NCI-H2196 treated with DMSO at 0.1 percent for 48 hours (cell line): Measurements from ENCODE around the gene CISH.

Source experiments
- DNase-seq: peaks from one replicate; lab custom pipeline; 2025; ENCODE audit not compliant: unreplicated experiment; lab: John Stamatoyannopoulos, UW

CISH gene

DNA sequence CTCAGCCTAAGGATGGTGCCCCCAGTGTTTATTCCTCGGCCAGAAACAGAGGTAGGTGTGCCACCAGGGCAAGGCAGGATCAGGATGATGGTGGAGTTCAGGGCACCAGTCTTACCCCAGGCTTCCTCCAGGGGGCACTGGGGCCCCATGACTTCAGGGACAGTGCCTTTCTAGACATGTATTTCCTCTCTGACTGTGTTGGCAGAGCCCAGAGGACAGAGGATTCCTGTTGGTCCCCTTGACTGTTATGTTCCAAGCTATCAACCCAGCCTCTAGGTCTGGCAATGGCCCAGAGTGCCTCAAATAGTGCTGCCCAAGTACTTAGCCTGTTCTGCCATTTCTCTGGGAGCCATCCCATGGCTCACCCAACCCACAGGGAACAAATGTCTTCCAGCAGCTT lies 39.4 kb downstream of the CISH start:
- peak; percentile 16 for DNase-seq

DNA sequence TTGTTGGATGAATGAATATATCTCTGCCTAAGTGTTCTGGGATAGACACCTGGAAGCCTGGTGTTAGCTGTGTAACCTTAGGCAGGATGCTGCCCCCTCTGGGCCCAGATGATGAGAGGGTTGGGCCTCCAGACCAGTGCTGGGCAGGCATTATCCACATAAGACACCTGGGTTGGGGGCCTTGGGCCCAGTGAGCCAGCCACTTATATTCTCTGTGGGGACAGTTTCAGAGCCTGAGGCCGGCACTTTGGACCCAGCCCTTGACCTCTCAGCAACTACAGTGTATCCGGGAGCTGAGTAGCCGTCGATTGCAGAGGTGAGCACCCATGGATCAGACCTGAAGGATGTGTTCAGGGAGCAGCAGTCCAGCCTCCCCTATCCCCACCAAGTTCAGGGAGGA lies 40.1 kb downstream of the CISH start:
- no peak for DNase-seq

DNA sequence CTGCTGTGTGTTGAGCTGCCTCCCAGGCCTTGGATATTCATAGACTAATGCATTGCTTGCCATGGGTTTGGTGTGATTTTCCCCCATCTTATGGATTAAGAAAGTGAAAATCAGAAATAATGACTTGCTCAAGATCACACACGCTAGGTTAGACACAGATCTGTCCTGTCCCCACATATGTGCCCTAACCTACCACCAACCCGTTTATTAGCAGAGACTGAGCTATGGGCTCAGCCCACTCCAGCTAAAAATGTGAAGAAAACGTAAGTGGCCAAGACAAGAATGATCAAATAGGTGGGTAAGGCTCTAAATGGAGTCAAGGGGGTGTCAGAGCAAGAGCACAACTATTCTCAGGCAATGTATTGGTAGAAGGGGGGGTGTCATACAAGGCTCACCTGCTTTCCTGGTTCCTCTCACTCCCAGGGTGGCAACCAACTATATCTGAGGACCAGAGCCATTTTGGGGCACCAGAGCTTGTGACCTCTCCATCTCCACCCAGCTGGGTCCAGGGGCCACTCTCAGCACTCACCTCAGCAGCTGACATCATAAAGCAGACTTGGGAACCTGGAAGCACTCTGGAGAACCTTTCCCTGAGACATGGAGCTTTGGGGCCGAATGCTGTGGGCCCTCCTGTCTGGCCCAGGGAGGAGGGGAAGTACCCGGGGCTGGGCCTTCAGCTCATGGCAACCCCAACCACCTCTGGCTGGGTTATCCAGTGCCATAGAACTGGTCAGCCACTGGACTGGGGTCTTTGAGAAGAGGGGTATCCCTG lies 40.9 kb downstream of the CISH start:
- DNase-seq, result no peak

DNA sequence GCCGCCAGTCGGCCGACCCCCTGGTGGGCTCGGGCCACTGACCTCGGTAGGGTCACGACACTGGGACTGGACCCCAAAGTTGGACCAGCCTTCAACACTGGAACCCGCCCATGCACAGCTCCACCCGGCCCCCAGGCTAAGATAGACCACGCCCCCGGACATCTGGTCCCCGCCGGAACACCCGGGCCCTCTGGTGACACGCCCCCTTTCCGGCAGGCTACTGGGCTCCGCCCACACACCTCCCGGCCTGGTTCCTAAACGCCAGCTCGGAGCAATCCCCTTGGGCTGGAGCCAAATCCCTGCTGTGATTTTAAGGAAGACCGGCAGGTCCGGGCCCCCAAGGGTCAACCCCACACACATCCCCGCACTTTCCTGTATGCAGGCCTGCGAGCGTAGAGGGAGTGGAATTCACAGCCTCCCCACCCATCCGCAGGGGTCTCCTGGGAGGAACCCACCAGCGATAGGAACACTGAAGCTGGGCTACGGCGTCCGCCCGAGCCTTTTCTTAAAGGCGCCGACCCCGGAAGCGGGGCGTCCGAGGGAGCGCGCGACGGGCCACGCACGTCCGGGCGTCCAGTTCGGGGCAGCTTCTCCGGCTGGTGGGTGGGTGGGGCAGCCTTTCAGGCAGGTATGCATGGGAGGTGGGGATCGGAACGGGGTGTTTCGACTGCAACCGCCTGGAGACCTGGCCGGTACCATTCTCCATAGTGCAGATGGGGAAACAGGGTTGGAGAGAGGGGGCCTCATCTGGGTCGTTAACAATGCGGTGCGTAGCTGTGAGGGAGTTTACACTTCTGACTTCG lies 42.4 kb downstream of the CISH start, which contains the start of gene HEMK1:
Gene HEMK1 (plus strand): TSS at position 576 of the 803 bp plus-strand sequence. CDS start 1,583 bp downstream, outside the sequence.
- DNase-seq, result peak; percentile 68

DNA sequence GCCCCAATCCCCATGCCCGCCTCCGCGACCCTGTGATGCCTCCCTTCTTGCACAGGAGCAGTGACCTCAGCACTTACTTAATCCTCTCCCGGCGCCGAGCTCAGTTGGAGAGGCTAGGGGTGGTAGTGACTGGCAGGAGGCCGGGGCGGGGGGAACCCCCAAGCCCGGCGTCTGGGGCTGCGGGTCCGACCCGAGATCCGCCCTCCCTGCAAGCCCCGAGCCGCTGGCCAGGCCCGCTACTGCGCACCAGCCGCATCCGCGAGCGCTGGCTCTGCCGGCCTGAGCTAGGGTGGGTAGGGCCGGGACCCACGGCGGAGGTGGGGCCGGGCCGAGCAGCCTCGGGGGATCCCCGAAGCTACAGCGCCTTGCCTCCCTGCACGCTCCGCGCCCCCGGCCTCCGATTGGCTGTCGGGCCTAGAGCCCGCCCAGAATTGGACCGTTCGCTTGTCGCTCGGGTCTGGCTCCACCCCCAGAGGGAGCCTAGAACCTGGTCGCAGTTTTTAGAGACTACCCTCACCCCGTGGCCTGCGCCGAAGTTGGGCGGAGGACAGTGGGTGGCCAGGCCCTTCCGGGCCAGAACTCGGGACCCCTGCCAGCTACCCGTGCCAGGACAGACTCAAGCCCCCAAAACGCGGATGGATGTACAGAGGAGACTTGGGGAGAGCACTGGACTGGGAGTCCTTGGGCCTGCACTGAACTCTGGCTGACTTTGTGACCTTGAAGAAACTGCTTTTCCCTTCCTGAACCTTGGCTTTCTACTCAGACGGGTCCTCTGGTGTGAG lies 44.0 kb downstream of the CISH start, which contains the start of gene C3orf18:
Gene C3orf18 (minus strand): TSS at position 362 of the 782 bp plus-strand sequence. CDS start 2,048 bp downstream, outside the sequence.
- no peak for DNase-seq

DNA sequence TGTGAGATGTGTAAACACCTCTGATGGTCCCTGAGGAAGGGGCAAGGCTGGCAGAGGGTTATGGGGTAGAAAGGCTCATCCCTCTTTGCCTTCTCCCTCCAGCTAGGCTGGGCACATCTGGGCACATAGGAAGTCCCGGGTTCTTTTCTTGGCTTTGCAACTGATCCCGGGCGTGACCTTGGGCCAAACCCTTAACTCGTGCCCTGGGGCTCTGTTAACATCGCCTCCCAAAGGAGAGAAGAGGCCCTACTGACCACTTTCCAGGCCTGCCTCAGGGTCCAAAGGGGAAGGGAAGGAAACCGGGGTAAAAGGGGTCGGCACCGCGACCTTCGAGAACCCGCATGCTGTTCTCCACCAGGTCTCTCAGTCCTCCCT lies 44.6 kb downstream of the CISH start:
- no peak for DNase-seq

DNA sequence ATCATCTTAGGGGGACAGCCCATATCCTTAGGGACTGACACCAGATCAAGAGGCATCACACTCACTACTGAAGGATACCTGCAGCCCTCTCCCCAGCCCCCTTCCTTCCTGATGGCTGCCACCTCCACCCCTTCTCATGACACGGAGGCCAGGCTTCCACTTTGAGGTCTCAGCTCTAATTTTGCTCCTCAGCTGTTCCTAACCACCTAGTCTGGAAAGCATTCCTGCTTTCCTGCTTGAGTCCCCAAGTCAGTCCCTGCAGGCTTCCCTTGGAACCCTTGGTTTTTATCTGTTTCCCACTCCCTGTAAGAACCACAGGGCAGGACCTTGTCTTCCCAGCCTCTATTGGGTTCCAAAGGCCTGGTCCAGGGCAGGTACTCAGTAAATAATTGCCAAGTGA lies 47.3 kb downstream of the CISH start:
- DNase-seq, result no peak

DNA sequence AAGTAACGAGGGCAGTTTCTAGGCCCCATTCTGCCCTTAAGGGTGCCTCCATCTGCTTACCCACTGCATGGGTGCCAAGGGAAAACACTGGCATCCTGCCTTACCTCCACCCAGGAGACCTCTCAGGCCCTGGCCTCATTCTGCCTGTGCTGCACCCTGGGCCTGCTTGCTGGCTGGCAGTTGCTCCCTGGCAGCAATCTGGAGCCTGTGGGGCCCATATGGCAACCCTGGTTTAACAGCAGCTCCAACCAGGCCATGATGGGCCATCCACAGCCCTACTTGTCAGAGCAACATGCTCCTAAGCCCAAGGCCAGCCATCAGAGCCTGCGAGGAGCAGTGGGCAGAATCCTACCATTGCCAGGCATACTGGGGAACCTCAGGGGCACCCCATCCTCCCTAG lies 47.7 kb downstream of the CISH start:
- no peak for DNase-seq

DNA sequence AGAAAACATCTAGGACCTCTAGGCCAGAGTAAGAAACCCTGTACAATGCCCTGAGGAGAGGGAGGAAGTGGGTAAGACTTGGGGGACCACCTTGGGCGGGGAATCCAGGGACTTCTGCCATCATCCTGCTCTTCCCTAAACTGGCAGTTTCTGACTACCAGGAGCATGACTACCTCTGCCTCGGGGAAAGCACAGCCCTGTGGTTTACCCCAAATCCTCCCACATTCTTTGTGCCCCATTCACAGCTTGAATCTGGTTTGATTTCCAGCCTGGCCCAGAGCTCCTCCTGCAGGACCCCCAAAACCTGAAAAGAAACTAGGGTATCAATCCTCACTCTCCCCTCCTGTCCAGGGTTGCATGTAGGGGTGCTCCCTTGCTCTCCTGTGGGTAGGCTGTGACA lies 48.7 kb downstream of the CISH start:
- no peak for DNase-seq

DNA sequence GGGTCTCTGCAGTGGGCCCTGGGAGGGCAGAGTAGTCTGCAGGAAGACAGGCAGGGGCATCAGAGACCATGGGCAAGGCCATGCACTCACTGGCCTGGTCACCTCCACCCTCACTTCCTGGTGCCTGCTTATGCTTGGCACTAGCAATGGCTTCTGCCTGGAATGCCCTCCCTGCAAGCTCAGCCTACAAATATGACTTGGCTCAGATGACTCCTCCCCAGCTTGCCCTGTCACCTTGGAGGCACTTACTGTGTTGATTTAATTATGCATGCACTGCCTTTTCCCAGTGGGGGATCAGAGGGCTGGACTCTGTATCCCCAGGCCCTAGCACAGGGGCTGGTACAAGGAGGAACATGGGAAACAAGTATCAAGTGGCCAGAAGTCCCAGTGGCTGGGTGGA lies 51.9 kb downstream of the CISH start:
- DNase-seq, result no peak

DNA sequence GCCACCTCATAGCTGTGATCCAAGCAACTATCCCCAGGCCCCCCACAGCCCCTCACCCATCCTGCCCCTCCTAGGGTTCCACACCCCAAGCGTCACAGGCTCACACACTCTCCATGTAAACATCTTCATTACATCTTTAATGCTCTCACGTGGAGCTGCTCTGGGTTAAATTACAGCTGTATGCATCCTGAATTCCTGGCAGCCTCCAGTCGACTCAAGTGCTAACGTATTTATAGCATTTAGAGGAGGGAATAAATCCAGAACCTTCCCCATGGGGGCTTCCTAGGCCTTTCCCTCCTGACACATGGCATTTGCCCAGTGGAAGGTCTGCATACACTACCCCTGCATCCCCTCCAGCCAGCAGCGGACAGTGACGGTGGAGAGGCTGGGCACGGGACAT lies 53.7 kb downstream of the CISH start:
- no peak for DNase-seq

DNA sequence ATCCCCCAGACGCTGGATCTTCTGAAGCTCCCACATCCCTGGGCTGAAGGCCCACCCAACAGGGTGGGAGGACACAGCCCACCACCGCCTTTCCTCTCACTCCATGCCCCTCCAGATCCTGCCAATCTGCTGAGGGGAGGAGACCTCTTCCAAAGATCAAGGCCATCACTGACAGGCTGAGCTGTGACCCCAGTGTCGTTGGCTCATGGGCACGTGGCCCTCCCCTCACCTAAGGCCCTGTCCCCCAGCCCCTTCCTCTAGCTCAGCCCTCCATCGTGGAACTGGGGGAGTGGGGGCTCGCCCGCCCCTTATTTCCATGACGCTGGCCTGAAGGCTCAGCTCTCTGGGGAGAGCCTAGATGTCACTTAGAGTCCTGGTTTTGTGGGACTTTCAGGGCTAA lies 54.5 kb downstream of the CISH start:
- no peak for DNase-seq
